Measurements from ENCODE around the gene ATP1A2. TPM values are rescaled to one million over a fixed set of nuclear protein-coding genes. Genes with fewer than 3 reads are reported as not detected.

Gene ATP1A2
- total RNA-seq, 1 experiment from 2014 or later: 23.2 TPM

DNA sequence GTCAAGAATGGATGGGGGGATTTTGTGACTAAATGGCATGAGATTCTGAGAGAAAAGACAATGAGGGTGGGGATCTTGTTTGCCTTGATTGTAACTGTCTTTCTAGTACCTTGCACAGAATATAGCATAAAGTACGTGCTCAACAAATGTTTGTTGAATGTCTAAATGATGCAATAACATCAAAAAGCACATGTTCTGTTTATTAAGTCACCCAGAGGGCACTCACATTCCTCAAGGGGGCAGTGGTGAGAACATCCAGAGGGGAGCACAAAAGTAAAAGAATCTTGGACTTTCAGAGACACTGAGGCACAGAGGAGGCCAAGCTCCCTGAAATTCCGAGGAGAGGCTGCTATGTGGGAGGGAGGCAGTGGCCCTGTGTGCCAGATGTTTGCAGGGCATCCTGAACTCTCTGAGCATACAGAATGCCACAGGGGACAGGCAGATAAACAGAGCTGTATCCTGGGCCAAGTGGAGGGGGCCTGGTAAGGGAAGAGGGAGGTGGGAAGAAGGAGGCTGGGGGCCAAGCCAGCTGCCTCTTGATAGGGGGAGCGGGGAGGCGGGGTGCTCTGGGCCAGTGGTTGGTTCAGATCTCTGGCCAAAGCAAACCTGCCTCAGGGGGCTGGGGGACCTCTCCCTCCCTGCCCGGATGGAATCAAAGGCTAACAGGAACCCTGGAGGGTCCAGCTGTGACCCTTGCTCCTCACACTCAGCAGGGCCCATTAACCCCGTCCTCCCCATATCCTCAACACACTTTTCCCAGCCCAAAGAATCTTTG lies 6.5 kb upstream of the ATP1A2 start (continued):
- TF ChIP-seq, protein P1, sequence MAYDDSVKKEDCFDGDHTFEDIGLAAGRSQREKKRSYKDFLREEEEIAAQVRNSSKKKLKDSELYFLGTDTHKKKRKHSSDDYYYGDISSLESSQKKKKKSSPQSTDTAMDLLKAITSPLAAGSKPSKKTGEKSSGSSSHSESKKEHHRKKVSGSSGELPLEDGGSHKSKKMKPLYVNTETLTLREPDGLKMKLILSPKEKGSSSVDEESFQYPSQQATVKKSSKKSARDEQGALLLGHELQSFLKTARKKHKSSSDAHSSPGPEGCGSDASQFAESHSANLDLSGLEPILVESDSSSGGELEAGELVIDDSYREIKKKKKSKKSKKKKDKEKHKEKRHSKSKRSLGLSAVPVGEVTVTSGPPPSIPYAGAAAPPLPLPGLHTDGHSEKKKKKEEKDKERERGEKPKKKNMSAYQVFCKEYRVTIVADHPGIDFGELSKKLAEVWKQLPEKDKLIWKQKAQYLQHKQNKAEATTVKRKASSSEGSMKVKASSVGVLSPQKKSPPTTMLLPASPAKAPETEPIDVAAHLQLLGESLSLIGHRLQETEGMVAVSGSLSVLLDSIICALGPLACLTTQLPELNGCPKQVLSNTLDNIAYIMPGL (CRISPR knock-in tag; IDR thresholded peaks at IDR 0.05): no peak
- TF ChIP-seq, protein P2, sequence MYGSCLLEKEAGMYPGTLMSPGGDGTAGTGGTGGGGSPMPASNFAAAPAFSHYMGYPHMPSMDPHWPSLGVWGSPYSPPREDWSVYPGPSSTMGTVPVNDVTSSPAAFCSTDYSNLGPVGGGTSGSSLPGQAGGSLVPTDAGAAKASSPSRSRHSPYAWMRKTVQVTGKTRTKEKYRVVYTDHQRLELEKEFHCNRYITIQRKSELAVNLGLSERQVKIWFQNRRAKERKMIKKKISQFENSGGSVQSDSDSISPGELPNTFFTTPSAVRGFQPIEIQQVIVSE (CRISPR knock-in tag; IDR thresholded peaks at IDR 0.05; ENCODE audit: borderline replicate concordance): no peak
- peak; percentile 95 for TF ChIP-seq ZNF423 (CRISPR knock-in tag; IDR thresholded peaks at IDR 0.05)

DNA sequence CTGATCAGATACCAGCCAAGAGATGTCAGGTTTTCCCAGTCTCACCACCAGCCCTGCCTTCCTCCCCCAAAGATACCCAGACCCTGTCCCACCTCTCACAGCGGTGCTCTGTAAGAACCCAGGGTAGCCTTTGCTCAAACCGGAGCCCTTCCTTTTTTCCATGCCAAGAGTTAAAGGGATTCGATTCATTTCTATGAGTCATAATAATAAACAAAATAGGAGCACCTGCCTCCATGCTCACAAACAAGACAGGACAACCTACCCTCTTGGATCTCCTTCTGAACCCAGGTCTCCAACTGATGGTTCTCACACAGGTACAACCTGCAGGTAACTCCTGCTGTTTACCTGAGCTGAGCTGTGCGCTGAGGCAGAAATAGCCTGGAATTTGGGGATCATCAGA lies 5.9 kb upstream of the ATP1A2 start:
- POLR2A ChIA-PET: interaction anchor here (1.0 to 1.4 kb wide), 2 partner anchors 12 to 39 kb away, joined by 3 to 4 read pairs; partner anchors contain the start of gene IGSF8
- peaks cover 51% of the 10 kb centered on the region for H3K4me1 Mint-ChIP-seq
- DNase-seq (ENCODE audit: low spot score) (no peak), ATAC-seq (peak; percentile 11; the same call in 1 of the 2 replicates)
- TF ChIP-seq ETV6 (CRISPR knock-in tag; IDR thresholded peaks at IDR 0.05) (no peak), ZNF671 (CRISPR knock-in tag; IDR thresholded peaks at IDR 0.05) (no peak), CREM (CRISPR knock-in tag; IDR thresholded peaks at IDR 0.05) (no peak), TEAD4 (CRISPR knock-in tag; IDR thresholded peaks at IDR 0.05) (no peak), ZNF396 (CRISPR knock-in tag; IDR thresholded peaks at IDR 0.05; ENCODE audit: borderline replicate concordance) (no peak), ESRRA (CRISPR knock-in tag; IDR thresholded peaks at IDR 0.05; ENCODE audit: borderline replicate concordance) (no peak), NR1H2 (CRISPR knock-in tag; IDR thresholded peaks at IDR 0.05) (no peak), NFE2L1 (CRISPR knock-in tag; IDR thresholded peaks at IDR 0.05) (no peak), TP53 (CRISPR knock-in tag; IDR thresholded peaks at IDR 0.05) (no peak), NFYB (CRISPR knock-in tag; conservative IDR thresholded peaks at IDR 0.05; ENCODE audit: low read depth) (no peak), FOXP1 (CRISPR knock-in tag; IDR thresholded peaks at IDR 0.05; ENCODE audit: borderline replicate concordance) (no peak), MYBL2 (CRISPR knock-in tag; IDR thresholded peaks at IDR 0.05) (no peak), ZNF317 (CRISPR knock-in tag; IDR thresholded peaks at IDR 0.05; ENCODE audit: borderline replicate concordance, low read depth) (no peak), ATF1 (CRISPR knock-in tag; IDR thresholded peaks at IDR 0.05) (no peak)
- TF ChIP-seq, protein P3, sequence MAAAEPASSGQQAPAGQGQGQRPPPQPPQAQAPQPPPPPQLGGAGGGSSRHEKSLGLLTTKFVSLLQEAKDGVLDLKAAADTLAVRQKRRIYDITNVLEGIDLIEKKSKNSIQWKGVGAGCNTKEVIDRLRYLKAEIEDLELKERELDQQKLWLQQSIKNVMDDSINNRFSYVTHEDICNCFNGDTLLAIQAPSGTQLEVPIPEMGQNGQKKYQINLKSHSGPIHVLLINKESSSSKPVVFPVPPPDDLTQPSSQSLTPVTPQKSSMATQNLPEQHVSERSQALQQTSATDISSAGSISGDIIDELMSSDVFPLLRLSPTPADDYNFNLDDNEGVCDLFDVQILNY (CRISPR knock-in tag; IDR thresholded peaks at IDR 0.05): no peak
- TF ChIP-seq, protein P4, sequence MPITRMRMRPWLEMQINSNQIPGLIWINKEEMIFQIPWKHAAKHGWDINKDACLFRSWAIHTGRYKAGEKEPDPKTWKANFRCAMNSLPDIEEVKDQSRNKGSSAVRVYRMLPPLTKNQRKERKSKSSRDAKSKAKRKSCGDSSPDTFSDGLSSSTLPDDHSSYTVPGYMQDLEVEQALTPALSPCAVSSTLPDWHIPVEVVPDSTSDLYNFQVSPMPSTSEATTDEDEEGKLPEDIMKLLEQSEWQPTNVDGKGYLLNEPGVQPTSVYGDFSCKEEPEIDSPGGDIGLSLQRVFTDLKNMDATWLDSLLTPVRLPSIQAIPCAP (CRISPR knock-in tag; IDR thresholded peaks at IDR 0.05): no peak
- TF ChIP-seq, protein P5, sequence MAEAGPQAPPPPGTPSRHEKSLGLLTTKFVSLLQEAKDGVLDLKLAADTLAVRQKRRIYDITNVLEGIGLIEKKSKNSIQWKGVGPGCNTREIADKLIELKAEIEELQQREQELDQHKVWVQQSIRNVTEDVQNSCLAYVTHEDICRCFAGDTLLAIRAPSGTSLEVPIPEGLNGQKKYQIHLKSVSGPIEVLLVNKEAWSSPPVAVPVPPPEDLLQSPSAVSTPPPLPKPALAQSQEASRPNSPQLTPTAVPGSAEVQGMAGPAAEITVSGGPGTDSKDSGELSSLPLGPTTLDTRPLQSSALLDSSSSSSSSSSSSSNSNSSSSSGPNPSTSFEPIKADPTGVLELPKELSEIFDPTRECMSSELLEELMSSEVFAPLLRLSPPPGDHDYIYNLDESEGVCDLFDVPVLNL (CRISPR knock-in tag; IDR thresholded peaks at IDR 0.05; ENCODE audit: borderline replicate concordance, low read depth): no peak
- TF ChIP-seq, protein P6, sequence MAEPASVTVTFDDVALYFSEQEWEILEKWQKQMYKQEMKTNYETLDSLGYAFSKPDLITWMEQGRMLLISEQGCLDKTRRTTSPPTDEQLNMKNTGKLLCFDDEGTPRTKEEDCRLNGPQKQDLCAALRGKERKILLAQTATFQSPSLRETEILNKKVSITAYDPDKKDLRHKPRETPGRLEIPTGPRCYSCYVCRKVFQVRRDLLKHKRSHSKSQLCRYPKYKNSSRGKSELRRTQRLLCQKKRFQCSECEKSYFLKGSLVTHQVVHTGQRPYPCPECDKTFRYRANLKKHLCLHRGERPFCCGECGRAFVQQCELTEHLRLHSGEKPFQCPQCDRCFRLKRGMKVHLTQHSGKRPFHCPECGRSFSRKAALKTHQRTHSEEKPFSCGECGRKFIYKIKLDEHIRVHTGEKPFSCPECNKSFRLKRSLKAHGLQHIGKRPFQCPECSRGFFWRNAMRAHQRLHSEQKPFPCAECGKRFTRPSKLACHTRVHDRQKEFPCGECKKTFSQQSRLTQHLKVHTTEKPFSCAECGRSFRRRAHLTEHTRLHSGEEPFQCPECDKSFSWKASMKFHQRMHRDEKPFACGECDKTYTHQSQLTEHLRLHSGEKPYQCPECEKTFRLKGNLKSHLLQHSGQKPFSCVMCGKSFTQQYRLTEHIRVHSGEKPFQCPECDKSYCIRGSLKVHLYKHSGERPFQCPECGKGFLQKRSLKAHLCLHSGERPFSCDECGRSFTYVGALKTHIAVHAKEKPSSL (CRISPR knock-in tag; conservative IDR thresholded peaks at IDR 0.05): no peak
- TF ChIP-seq, protein P7, sequence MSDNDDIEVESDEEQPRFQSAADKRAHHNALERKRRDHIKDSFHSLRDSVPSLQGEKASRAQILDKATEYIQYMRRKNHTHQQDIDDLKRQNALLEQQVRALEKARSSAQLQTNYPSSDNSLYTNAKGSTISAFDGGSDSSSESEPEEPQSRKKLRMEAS (CRISPR knock-in tag; IDR thresholded peaks at IDR 0.05): no peak
- TF ChIP-seq, protein P8, sequence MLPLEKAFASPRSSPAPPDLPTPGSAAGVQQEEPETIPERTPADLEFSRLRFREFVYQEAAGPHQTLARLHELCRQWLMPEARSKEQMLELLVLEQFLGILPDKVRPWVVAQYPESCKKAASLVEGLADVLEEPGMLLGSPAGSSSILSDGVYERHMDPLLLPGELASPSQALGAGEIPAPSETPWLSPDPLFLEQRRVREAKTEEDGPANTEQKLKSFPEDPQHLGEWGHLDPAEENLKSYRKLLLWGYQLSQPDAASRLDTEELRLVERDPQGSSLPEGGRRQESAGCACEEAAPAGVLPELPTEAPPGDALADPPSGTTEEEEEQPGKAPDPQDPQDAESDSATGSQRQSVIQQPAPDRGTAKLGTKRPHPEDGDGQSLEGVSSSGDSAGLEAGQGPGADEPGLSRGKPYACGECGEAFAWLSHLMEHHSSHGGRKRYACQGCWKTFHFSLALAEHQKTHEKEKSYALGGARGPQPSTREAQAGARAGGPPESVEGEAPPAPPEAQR (CRISPR knock-in tag; IDR thresholded peaks at IDR 0.05): no peak
- CTCF ChIA-PET: interaction anchor here (0.6 to 9.3 kb wide), 23 partner anchors 8 to 266 kb away, joined by 3 to 83 read pairs (median 8); partner anchors contain the start of genes ATP1A2, IGSF8 and KCNJ10
- H3K4me3 Mint-ChIP-seq: no peak overlapping the region
- H3K27ac Mint-ChIP-seq: no peak overlapping the region; the same call in 1 of the 2 replicates
- H3K9me3 Mint-ChIP-seq: no peaks in the 10 kb centered on the region
- no peaks in the 10 kb centered on the region for H3K36me3 Mint-ChIP-seq
- peaks cover 5% of the 10 kb centered on the region; the same call in 1 of the 2 replicates for H3K27me3 Mint-ChIP-seq (ENCODE audit: low read depth)

Measured in WTC11 (cell line).